Activated naive CD8-positive, alpha-beta T cell treated with anti-CD3 and anti-CD28 coated beads, Interleukin-2, amount 10 ng/mL, durations not matched to agents 7 days and 5 days (primary cell): ENCODE measurements around the gene AGFG1. TPM values are rescaled to one million over a fixed set of nuclear protein-coding genes. Genes with fewer than 3 reads are reported as not detected.
"Not testable (repeated sequence)": the region's sequence is repeated elsewhere in the genome, so short reads cannot be mapped to it uniquely, and the experiment has no call there.

ENCODE experiments used
- ATAC-seq: fragments of 150-1000 bp; cut with Tn5 transposase; one replicate; pipeline ENCODE4 v1.10.0; 2021; ENCODE audit warnings: low read depth, moderate library complexity
- POLR2A ChIA-PET: fragments of 350-600 bp; sonication (Branson Sonifier 250); formaldehyde crosslinking; loops from one replicate; lab custom pipeline; 2021; ENCODE audit warnings: antibody characterized with exemption; lab: Charles Lee
- DNase-seq: peaks from one replicate; pipeline ENCODE4 v3.0.0; 2021
- H3K27ac Mint-ChIP-seq: one replicate; pipeline ENCODE4 v1.8.0; 2022; ENCODE audit warnings: mild to moderate bottlenecking, mixed read lengths
- H3K27me3 Mint-ChIP-seq: one replicate; pipeline ENCODE4 v1.8.0; 2022; ENCODE audit warnings: mild to moderate bottlenecking, moderate library complexity, mixed read lengths
- H3K36me3 Mint-ChIP-seq: one replicate; pipeline ENCODE4 v1.8.0; 2021; ENCODE audit warnings: mild to moderate bottlenecking, mixed read lengths
- H3K4me1 Mint-ChIP-seq: one replicate; pipeline ENCODE4 v1.8.0; 2021; ENCODE audit warnings: mixed read lengths
- H3K4me3 Mint-ChIP-seq: one replicate; pipeline ENCODE4 v1.8.0; 2022; ENCODE audit warnings: mild to moderate bottlenecking, moderate library complexity, mixed read lengths
- H3K9me3 Mint-ChIP-seq: one replicate; pipeline ENCODE4 v1.8.0; 2021; ENCODE audit warnings: mixed read lengths
- total RNA-seq, 2 experiments: library from RNA; stranded (reverse); gene quantifications; one replicate each; pipeline ENCODE4 v1.2.3, GENCODE V29; 2021

AGFG1 gene
- total RNA-seq, 2 experiments from 2014 or later, result 57.9 to 59.2 TPM

- Mint-ChIP-seq H3K27ac (no peak overlapping the region), H3K36me3 (peaks cover 7% of the 10 kb centered on the region), H3K9me3 (no peaks in the 10 kb centered on the region), H3K4me3 (no peak overlapping the region), H3K27me3 (no peaks in the 10 kb centered on the region), H3K4me1 (peaks cover 8% of the 10 kb centered on the region)
- DNase-seq (no peak), ATAC-seq (no peak)
- POLR2A ChIA-PET, result no interaction called here
Observed at GRCh38 chr2:227511955-227512354, 40.0 kb downstream of the AGFG1 start.

GRCh38 chr2:227513113-227513512 is 41.2 kb downstream of the AGFG1 start:
- ATAC-seq (no peak), DNase-seq (no peak)
- Mint-ChIP-seq H3K9me3 (no peaks in the 10 kb centered on the region), H3K36me3 (peaks cover 5% of the 10 kb centered on the region), H3K27me3 (no peaks in the 10 kb centered on the region), H3K4me1 (peaks cover 6% of the 10 kb centered on the region), H3K4me3 (no peak overlapping the region), H3K27ac (no peak overlapping the region)
- POLR2A ChIA-PET, result no interaction called here

- H3K36me3 Mint-ChIP-seq, result peaks cover 8% of the 10 kb centered on the region
- peaks cover 8% of the 10 kb centered on the region for H3K4me1 Mint-ChIP-seq
- H3K4me3 Mint-ChIP-seq, result no peak overlapping the region
- no peak for DNase-seq
- no peak for ATAC-seq
- POLR2A ChIA-PET, result no interaction called here
- no peaks in the 10 kb centered on the region for H3K27me3 Mint-ChIP-seq
- no peaks in the 10 kb centered on the region for H3K9me3 Mint-ChIP-seq
- H3K27ac Mint-ChIP-seq, result no peak overlapping the region
Observed at GRCh38 chr2:227515742-227516141, 43.8 kb downstream of the AGFG1 start.

GRCh38 chr2:227517724-227518123 is 45.8 kb downstream of the AGFG1 start:
- ATAC-seq (no peak), DNase-seq (no peak)
- Mint-ChIP-seq H3K27ac (no peak overlapping the region), H3K9me3 (no peaks in the 10 kb centered on the region), H3K27me3 (no peaks in the 10 kb centered on the region), H3K4me1 (peaks cover 7% of the 10 kb centered on the region), H3K36me3 (peaks cover 10% of the 10 kb centered on the region), H3K4me3 (no peak overlapping the region)
- POLR2A ChIA-PET, result no interaction called here

- not testable (repeated sequence) for H3K27me3 Mint-ChIP-seq, H3K27ac Mint-ChIP-seq, H3K4me1 Mint-ChIP-seq, H3K9me3 Mint-ChIP-seq, DNase-seq, H3K4me3 Mint-ChIP-seq, ATAC-seq
- peaks cover 10% of the 10 kb centered on the region for H3K36me3 Mint-ChIP-seq
- POLR2A ChIA-PET, result interaction anchor here (0.7 kb wide), 1 partner anchor 14 kb away, joined by 7 read pairs; no protein-coding TSS in a partner anchor
Observed at GRCh38 chr2:227518278-227518865, 46.4 kb downstream of the AGFG1 start.

GRCh38 chr2:227521178-227521577 is 49.2 kb downstream of the AGFG1 start:
- POLR2A ChIA-PET, ATAC-seq, H3K27me3 Mint-ChIP-seq, H3K4me3 Mint-ChIP-seq, DNase-seq, H3K9me3 Mint-ChIP-seq, H3K4me1 Mint-ChIP-seq, H3K27ac Mint-ChIP-seq: not testable (repeated sequence)
- H3K36me3 Mint-ChIP-seq, result peaks cover 20% of the 10 kb centered on the region

GRCh38 chr2:227524665-227525064 is 52.7 kb downstream of the AGFG1 start:
- H3K27ac Mint-ChIP-seq, result no peak overlapping the region
- POLR2A ChIA-PET, result no interaction called here
- H3K27me3 Mint-ChIP-seq, result no peaks in the 10 kb centered on the region
- H3K36me3 Mint-ChIP-seq, result peaks cover 35% of the 10 kb centered on the region
- DNase-seq (no peak), ATAC-seq (no peak)
- H3K4me1 Mint-ChIP-seq, result peaks cover 6% of the 10 kb centered on the region
- H3K4me3 Mint-ChIP-seq, result no peak overlapping the region
- no peaks in the 10 kb centered on the region for H3K9me3 Mint-ChIP-seq

- DNase-seq, result no peak
- peaks cover 39% of the 10 kb centered on the region for H3K36me3 Mint-ChIP-seq
- no peak overlapping the region for H3K27ac Mint-ChIP-seq
- H3K9me3 Mint-ChIP-seq, result no peaks in the 10 kb centered on the region
- ATAC-seq, result no peak
- H3K4me1 Mint-ChIP-seq, result peaks cover 2% of the 10 kb centered on the region
- H3K4me3 Mint-ChIP-seq, result no peak overlapping the region
- POLR2A ChIA-PET, result no interaction called here
- H3K27me3 Mint-ChIP-seq, result no peaks in the 10 kb centered on the region
Observed at GRCh38 chr2:227527351-227527750, 55.4 kb downstream of the AGFG1 start.

GRCh38 chr2:227528803-227529202 is 56.8 kb downstream of the AGFG1 start:
- Mint-ChIP-seq H3K9me3 (no peaks in the 10 kb centered on the region), H3K36me3 (peaks cover 49% of the 10 kb centered on the region), H3K27me3 (no peaks in the 10 kb centered on the region), H3K4me3 (no peak overlapping the region), H3K4me1 (no peaks in the 10 kb centered on the region), H3K27ac (no peak overlapping the region)
- POLR2A ChIA-PET, result no interaction called here
- no peak for DNase-seq
- no peak for ATAC-seq

GRCh38 chr2:227529871-227530270 is 57.9 kb downstream of the AGFG1 start:
- H3K4me1 Mint-ChIP-seq, result peaks cover 3% of the 10 kb centered on the region
- H3K27me3 Mint-ChIP-seq, result no peaks in the 10 kb centered on the region
- no peaks in the 10 kb centered on the region for H3K9me3 Mint-ChIP-seq
- H3K36me3 Mint-ChIP-seq, result peaks cover 43% of the 10 kb centered on the region
- H3K4me3 Mint-ChIP-seq, result no peak overlapping the region
- no peak overlapping the region for H3K27ac Mint-ChIP-seq
- no peak for ATAC-seq
- DNase-seq, result no peak
- POLR2A ChIA-PET, result no interaction called here

GRCh38 chr2:227534714-227535113 is 62.8 kb downstream of the AGFG1 start:
- Mint-ChIP-seq H3K27ac (no peak overlapping the region), H3K4me3 (no peak overlapping the region), H3K27me3 (no peaks in the 10 kb centered on the region), H3K36me3 (peaks cover 47% of the 10 kb centered on the region), H3K9me3 (no peaks in the 10 kb centered on the region), H3K4me1 (peaks cover 3% of the 10 kb centered on the region)
- DNase-seq (no peak), ATAC-seq (no peak)
- POLR2A ChIA-PET, result no interaction called here

GRCh38 chr2:227536445-227536844 is 64.5 kb downstream of the AGFG1 start:
- H3K36me3 Mint-ChIP-seq, result peaks cover 58% of the 10 kb centered on the region
- ATAC-seq (no peak), DNase-seq (no peak)
- H3K4me1 Mint-ChIP-seq, result peaks cover 3% of the 10 kb centered on the region
- no peak overlapping the region for H3K4me3 Mint-ChIP-seq
- H3K9me3 Mint-ChIP-seq, result peaks cover 8% of the 10 kb centered on the region
- H3K27ac Mint-ChIP-seq, result no peak overlapping the region
- H3K27me3 Mint-ChIP-seq, result no peaks in the 10 kb centered on the region
- POLR2A ChIA-PET, result no interaction called here

- H3K27me3 Mint-ChIP-seq, result no peaks in the 10 kb centered on the region
- H3K27ac Mint-ChIP-seq, result no peak overlapping the region
- POLR2A ChIA-PET, result no interaction called here
- peaks cover 63% of the 10 kb centered on the region for H3K36me3 Mint-ChIP-seq
- ATAC-seq (no peak), DNase-seq (no peak)
- peaks cover 18% of the 10 kb centered on the region for H3K9me3 Mint-ChIP-seq
- H3K4me3 Mint-ChIP-seq, result no peak overlapping the region
- peaks cover 2% of the 10 kb centered on the region for H3K4me1 Mint-ChIP-seq
Observed at GRCh38 chr2:227539465-227539956, 67.6 kb downstream of the AGFG1 start.

- H3K27me3 Mint-ChIP-seq, DNase-seq, H3K27ac Mint-ChIP-seq, H3K4me3 Mint-ChIP-seq, H3K4me1 Mint-ChIP-seq, POLR2A ChIA-PET, ATAC-seq: not testable (repeated sequence)
- H3K36me3 Mint-ChIP-seq, result peaks cover 68% of the 10 kb centered on the region
- H3K9me3 Mint-ChIP-seq, result peaks cover 18% of the 10 kb centered on the region
Observed at GRCh38 chr2:227540352-227540751, 68.4 kb downstream of the AGFG1 start.
